Measurements from ENCODE around the gene PRKN. TPM values are rescaled to one million over a fixed set of nuclear protein-coding genes. Genes with fewer than 3 reads are reported as not detected.

Gene PRKN
- total and polyA plus RNA-seq, 9 of the 15 experiments (the other 6 are each of a cell fraction or from before 2014, with no cell fraction given), result 0.03 to 0.96 (median 0.15) TPM; not detected in 2

GRCh38 chr6:161954077-161954476 is 773.5 kb downstream of the PRKN start:
- 0 out of 5 replicates have a peak, but pooled peaks cover 0 to 3% of the 10 kb centered on the region in 2 experiments for H3K27me3 ChIP-seq (ENCODE audit: control insufficient read depth in 2 of 2, insufficient read depth in 2 of 2, low read length in 2 of 2)
- FAIRE-seq (no peak), ATAC-seq (no peak), DNase-seq (ENCODE audit: extremely low read depth in 1 of 4, low spot score in 3 of 4) (no peak)
- no peaks in the 10 kb centered on the region for H3K79me2 ChIP-seq (ENCODE audit: control insufficient read depth, insufficient read depth, low read length)
- no peaks in the 10 kb centered on the region for H3K4me1 ChIP-seq (replicated peaks in 1 of 2; ENCODE audit: control insufficient read depth in 2 of 2, insufficient read depth in 2 of 2, low read length in 2 of 2)
- CTCF ChIA-PET (ENCODE audit: low intra/inter-chr PET ratio), result no interaction called here
- no TSS peak for BruUV-seq (replicated peaks)
- no peak overlapping the region for H3K27ac ChIP-seq (ENCODE audit: extremely low read depth, low read depth, low read length)
- no peak overlapping the region for H3K4me2 ChIP-seq (ENCODE audit: insufficient read depth, low read length)
- no peak overlapping the region for H3K4me3 ChIP-seq
- in situ Hi-C loops (cut with MboI), result no loop called here
- H4K20me1 ChIP-seq (replicated peaks; ENCODE audit: control insufficient read depth, insufficient read depth, low read length), result no peaks in the 10 kb centered on the region
- H2AFZ ChIP-seq (ENCODE audit: low read depth, low read length), result no peak overlapping the region
- H3K9ac ChIP-seq (ENCODE audit: insufficient read depth in 1 of 2, low read depth in 2 of 2, low read length in 2 of 2), result no peak overlapping the region
- intact Hi-C loops (cut with micrococcal nuclease), result no loop called here
- H3K36me3 ChIP-seq (ENCODE audit: control insufficient read depth, insufficient read depth, low read length), result no peaks in the 10 kb centered on the region
- H3K9me1 ChIP-seq (ENCODE audit: control insufficient read depth, insufficient read depth, low read length), result no peaks in the 10 kb centered on the region
- no peaks in the 10 kb centered on the region; the same call in 1 of the 2 replicates for H3K9me3 ChIP-seq (replicated peaks; ENCODE audit: control insufficient read depth, insufficient read depth, low read depth, low read length)
- POLR2A ChIA-PET, result no interaction called here
- WGBS (ENCODE audit: insufficient coverage, low coverage, missing lambda C conversion rate), result 3% methylated on average over 10 of the region's 10 CpGs
- TF ChIP-seq ZBTB1 (CRISPR knock-in tag; IDR thresholded peaks at IDR 0.05; ENCODE audit: borderline replicate concordance, low read depth) (no peak), ZNF764 (CRISPR knock-in tag; IDR thresholded peaks at IDR 0.05; ENCODE audit: low read depth) (no peak), ZNF407 (IDR thresholded peaks at IDR 0.05; ENCODE audit: low read depth) (no peak), CREB1 (IDR thresholded peaks at IDR 0.05) (no peak), CREB1 (CRISPR knock-in tag; IDR thresholded peaks at IDR 0.05) (no peak), DPF2 (IDR thresholded peaks at IDR 0.05) (no peak), CCAR2 (IDR thresholded peaks at IDR 0.05; ENCODE audit: low read depth, low read length) (no peak), SMARCB1 (IDR thresholded peaks at IDR 0.05; ENCODE audit: insufficient read length, low read depth) (no peak), CHD2 (IDR thresholded peaks at IDR 0.05; ENCODE audit: low read depth, low read length) (no peak), POLR3A (IDR thresholded peaks at IDR 0.05; ENCODE audit: borderline replicate concordance, extremely low read depth, insufficient read depth, insufficient read length) (no peak)
